Measurements from ENCODE around the gene FUCA1.

The FUCA1 gene

DNA sequence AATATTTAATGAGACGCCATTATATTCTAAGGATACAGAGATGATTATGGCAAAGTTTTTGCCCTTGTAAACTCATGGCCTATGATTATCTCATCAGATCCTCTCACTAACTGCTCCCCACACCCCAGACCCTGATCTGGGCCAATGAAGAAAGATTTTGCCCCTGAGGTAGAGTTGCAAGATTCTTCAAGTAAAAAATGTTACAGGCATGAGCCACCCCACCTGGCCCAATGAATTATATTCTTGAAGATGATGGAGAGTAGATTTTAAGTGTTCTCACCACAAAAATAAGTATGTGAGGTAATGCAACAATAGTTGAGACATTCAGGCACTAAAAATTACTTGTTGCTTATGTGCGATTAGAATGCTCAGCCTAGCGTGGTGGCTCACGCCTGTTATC is 46.8 kb upstream of the FUCA1 start:
- no peak overlapping the region for H3K4me3 ChIP-seq (ENCODE audit: low read length, poor library complexity, severe bottlenecking)

DNA sequence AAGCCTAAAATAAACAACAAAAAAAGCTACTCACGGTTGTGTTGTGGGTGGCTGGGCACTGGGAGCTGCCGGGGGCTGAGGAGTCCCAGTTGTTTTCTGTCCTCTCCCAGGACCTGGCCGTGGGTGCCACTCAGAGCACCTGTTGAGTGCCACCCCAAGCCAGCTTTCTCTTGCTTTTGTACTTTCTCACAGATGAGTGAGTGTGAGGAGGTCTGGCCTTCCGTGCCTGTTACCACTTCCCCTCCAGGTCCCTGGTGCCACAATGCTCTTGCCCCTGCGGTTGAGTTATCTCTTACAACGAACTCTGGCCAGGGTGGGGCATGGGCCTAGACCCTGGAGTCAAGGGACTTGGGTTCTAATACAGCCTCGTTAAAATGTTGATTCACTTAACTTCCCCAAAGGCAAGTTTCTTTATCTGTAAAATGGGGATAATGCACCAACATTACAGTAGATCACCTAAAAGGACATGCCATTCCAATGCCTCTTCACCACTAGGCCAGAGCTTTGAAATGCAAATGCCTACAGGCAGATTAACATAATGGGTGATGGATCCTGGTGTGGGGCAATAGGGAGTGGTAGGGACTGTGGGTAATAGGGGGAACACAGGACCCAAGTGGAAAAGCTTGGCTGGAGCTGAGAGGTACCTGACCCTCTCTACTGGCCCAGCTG is 45.3 kb upstream of the FUCA1 start, which contains the start of gene CNR2:
CNR2 (minus strand) TSS at position 151 of the 669 bp plus-strand sequence. CDS start 37,745 bp downstream, outside the sequence.
- Histone ChIP-seq H3K9me2 (replicated peaks; ENCODE audit: low read depth, low read length) (no peaks in the 10 kb centered on the region), H3K4me1 (ENCODE audit: insufficient read depth, low read length, poor library complexity, severe bottlenecking) (peaks cover 58% of the 10 kb centered on the region), H3K4me2 (ENCODE audit: low read depth, low read length, poor library complexity, severe bottlenecking) (peak within 1 kb of the TSS; percentile 80), H3K79me2 (ENCODE audit: insufficient read depth, low read length) (peaks cover 41% of the 10 kb centered on the region), H3K9ac (ENCODE audit: low read depth, low read length, poor library complexity, severe bottlenecking) (peak within 1 kb of the TSS; percentile 68), H3K9me3 (ENCODE audit: insufficient read depth, low read depth, low read length) (no peaks in the 10 kb centered on the region), H3K4me3 (ENCODE audit: low read length, poor library complexity, severe bottlenecking) (peak within 1 kb of the TSS; percentile 70), H3F3A (ENCODE audit: low read depth) (0 out of 2 replicates have a peak, but pooled peaks cover 4% of the 10 kb centered on the region), H3K36me3 (ENCODE audit: insufficient read depth, low read length) (no peaks in the 10 kb centered on the region), H3K27me3 (ENCODE audit: insufficient read depth, low read length, poor library complexity, severe bottlenecking) (no peaks in the 10 kb centered on the region), H2AFZ (ENCODE audit: low read length) (no peak within 1 kb of the TSS), H4K20me1 (ENCODE audit: insufficient read depth, low read length, poor library complexity, severe bottlenecking) (no peaks in the 10 kb centered on the region)
- TF ChIP-seq EZH2phosphoT487 (IDR thresholded peaks at IDR 0.05; ENCODE audit: borderline replicate concordance) (no peak), CTCF (conservative IDR thresholded peaks at IDR 0.05; ENCODE audit: low read length) (no peak)

More for the DNA sequence above, 46.8 kb upstream of the FUCA1 start:
- Histone ChIP-seq H3K4me2 (ENCODE audit: low read depth, low read length, poor library complexity, severe bottlenecking) (no peak overlapping the region), H4K20me1 (ENCODE audit: insufficient read depth, low read length, poor library complexity, severe bottlenecking) (no peaks in the 10 kb centered on the region), H3K27me3 (ENCODE audit: insufficient read depth, low read length, poor library complexity, severe bottlenecking) (no peaks in the 10 kb centered on the region), H3K79me2 (ENCODE audit: insufficient read depth, low read length) (peaks cover 26% of the 10 kb centered on the region), H3K9ac (ENCODE audit: low read depth, low read length, poor library complexity, severe bottlenecking) (no peak overlapping the region), H3K36me3 (ENCODE audit: insufficient read depth, low read length) (no peaks in the 10 kb centered on the region), H2AFZ (ENCODE audit: low read length) (no peak overlapping the region), H3K9me2 (replicated peaks; ENCODE audit: low read depth, low read length) (no peaks in the 10 kb centered on the region), H3K4me1 (ENCODE audit: insufficient read depth, low read length, poor library complexity, severe bottlenecking) (peaks cover 46% of the 10 kb centered on the region), H3K9me3 (ENCODE audit: insufficient read depth, low read depth, low read length) (no peaks in the 10 kb centered on the region), H3F3A (ENCODE audit: low read depth) (0 out of 2 replicates have a peak, but pooled peaks cover 4% of the 10 kb centered on the region)
- TF ChIP-seq CTCF (conservative IDR thresholded peaks at IDR 0.05; ENCODE audit: low read length), result no peak
- TF ChIP-seq EZH2phosphoT487 (IDR thresholded peaks at IDR 0.05; ENCODE audit: borderline replicate concordance), result no peak

DNA sequence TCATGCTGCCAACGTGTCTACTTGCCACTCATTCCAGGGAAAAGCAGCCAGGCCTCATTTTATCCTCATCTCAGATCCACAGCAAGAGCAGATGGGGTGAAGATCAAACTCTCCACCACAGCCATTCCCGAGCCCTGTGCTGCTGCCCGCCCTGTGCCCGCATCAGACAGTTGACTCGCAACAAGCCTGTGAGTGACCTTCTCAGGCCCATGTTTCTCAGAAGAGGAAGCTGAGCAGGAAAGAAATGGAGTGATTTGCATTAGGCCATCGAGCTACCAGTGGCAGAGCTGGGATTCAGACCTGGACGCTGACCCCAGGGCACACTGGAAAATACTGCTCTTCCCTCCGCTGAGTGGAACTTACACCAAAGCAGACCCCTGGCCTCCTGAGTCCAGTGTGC is 43.8 kb upstream of the FUCA1 start:
- TF ChIP-seq CTCF (conservative IDR thresholded peaks at IDR 0.05; ENCODE audit: low read length) (no peak), EZH2phosphoT487 (IDR thresholded peaks at IDR 0.05; ENCODE audit: borderline replicate concordance) (no peak)
- Histone ChIP-seq H3K27me3 (ENCODE audit: insufficient read depth, low read length, poor library complexity, severe bottlenecking) (no peaks in the 10 kb centered on the region), H4K20me1 (ENCODE audit: insufficient read depth, low read length, poor library complexity, severe bottlenecking) (no peaks in the 10 kb centered on the region), H3F3A (ENCODE audit: low read depth) (0 out of 2 replicates have a peak, but pooled peaks cover 4% of the 10 kb centered on the region), H3K9ac (ENCODE audit: low read depth, low read length, poor library complexity, severe bottlenecking) (peak overlapping the region; percentile 68), H3K79me2 (ENCODE audit: insufficient read depth, low read length) (peaks cover 41% of the 10 kb centered on the region), H2AFZ (ENCODE audit: low read length) (no peak overlapping the region), H3K9me2 (replicated peaks; ENCODE audit: low read depth, low read length) (no peaks in the 10 kb centered on the region), H3K4me3 (ENCODE audit: low read length, poor library complexity, severe bottlenecking) (peak overlapping the region; percentile 70), H3K4me1 (ENCODE audit: insufficient read depth, low read length, poor library complexity, severe bottlenecking) (peaks cover 59% of the 10 kb centered on the region), H3K9me3 (ENCODE audit: insufficient read depth, low read depth, low read length) (no peaks in the 10 kb centered on the region), H3K4me2 (ENCODE audit: low read depth, low read length, poor library complexity, severe bottlenecking) (peak overlapping the region; percentile 80), H3K36me3 (ENCODE audit: insufficient read depth, low read length) (no peaks in the 10 kb centered on the region)

All from Loucy (cell line).